Stimulated activated CD4-positive, alpha-beta T cell treated with anti-CD3 and anti-CD28 coated beads, TNF-alpha, amount 100 ng/mL, for 1 hour (primary cell): ENCODE measurements around the gene TEX28.
"Not testable (repeated sequence)": the region's sequence is repeated elsewhere in the genome, so short reads cannot be mapped to it uniquely, and the experiment has no call there.

Experiments
- DNase-seq, 3 donors: peaks; one replicate each; pipeline ENCODE4 v3.0.0-alpha.2; 2020; ENCODE audit warnings: low read depth in 3 of 3, low spot score in 1 of 3

TEX28 gene, protein sequence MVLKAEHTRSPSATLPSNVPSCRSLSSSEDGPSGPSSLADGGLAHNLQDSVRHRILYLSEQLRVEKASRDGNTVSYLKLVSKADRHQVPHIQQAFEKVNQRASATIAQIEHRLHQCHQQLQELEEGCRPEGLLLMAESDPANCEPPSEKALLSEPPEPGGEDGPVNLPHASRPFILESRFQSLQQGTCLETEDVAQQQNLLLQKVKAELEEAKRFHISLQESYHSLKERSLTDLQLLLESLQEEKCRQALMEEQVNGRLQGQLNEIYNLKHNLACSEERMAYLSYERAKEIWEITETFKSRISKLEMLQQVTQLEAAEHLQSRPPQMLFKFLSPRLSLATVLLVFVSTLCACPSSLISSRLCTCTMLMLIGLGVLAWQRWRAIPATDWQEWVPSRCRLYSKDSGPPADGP

DNA sequence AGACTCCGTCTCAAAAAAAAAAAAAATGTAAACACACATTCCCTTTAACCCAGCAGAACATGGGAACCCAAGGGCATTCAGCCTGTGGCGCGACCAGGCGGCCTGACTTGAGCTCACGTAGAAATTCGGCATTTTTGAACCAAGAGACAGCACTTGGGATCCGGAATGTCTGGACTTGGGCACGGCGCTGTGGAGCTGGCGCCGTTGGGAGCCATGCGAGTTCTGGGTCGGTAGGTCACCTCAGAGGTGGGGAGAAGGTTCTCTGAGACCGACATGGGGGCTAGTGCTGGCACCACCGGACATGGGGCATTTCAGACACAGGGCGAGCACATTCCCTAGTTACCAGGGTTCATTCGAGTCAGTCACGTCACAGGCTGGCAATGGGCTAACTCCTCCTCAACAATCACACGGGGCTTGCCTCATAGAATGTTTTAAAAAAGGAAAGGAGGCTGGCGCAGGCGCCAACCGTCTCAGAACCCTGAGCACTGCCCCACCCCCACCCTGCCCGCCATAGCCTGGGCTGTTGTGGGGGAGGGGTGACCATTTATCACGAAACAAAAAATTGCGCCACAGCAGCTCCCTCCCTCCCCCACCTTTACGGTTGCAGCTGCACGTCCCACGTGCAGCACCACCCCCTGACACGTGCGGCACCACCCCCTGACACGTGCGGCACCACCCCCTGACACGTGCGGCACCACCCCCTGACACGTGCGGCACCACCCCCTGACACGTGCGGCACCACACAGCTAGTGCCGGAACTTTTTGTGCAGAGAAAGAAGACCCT lies at the start of gene TEX28:
TSS of gene TEX28 (minus strand) at position 334 of the 784 bp plus-strand sequence. CDS start 3,007 bp downstream, outside the sequence.
- DNase-seq, result no peak

DNA sequence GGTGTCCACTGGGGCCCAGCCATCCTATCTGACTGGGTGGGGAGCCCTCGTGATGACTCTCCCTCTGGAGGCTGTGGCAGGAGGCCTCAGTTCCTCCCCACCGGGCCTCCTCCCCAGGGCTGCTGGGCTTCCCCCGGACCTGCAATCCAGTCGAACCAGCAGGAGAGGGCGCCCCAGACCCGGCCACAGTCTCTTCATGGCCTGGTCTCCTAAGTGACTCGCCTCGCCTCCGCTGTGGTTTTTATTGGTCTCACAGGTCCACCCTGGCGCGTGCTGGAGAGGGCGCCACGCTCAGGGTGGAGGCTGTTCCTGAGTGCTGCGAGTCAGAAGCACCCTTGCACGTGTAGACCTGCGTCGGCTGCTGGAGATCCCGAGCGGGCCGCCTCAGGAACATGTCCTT lies 48.7 kb upstream of the TEX28 start:
- not testable (repeated sequence) for DNase-seq

DNA sequence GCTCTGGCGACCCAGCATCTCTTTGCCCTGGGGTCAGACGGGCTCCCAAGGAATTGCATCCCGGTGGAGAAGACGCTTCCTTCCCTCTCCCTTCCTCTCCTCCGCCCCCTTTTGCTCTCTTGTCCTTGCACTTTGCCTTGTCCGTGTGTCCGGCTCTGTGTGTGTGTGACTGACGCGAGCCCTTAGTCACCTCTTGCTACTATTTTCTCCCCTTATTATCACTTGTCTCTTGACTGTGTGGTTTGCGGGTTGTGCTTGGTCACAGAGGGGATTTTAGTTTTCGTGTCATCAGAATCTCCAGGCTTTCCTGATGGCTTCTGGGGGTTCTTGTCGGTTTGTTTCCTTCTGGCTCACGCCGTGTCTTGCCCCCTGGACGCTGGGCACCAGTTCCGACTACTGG lies 48.1 kb upstream of the TEX28 start:
- not testable (repeated sequence) for DNase-seq

DNA sequence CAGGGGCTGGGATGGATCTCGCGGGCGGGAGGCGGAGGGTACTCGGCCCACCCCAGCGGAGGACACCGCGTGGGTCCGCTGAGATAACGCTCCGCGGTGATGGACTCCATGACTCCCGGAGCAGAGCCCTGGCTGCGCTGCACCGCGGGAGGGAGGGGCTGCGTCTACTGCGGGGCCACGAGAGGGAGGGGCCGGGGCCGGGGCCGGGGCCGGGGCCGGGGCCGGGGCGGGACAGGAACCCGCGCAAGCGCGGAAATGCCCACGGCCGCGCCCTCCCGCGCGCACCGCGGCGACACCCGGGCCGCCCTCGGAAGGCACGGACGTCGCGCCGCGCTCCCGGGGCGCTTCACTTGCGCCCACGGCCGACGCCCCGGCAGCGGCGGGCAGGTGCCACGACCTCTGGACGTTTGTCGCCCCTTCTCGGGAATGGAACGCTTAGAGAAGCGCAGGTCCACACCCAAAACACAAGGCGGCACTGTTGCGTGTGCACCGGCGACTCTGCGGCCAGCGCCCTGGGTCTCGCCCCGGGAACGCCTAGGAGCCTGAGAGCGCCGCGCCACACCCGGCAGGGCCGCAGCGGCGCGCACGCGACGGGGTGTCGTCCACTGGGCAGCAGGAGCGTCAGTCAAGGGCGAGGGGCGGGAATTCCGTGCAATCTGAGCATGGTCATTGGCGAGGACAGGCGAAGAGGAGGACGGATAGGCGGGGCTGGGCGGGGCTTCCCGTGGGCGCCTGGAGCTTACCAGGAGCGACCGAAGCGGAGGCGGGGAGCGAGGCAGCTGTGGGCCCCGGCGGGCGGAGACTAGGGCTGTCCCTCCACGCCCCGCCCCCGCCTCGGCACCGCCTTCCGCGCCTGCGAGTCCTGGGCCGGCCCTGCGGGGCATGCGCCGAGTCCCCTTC lies 46.7 kb upstream of the TEX28 start:
- DNase-seq, result not testable (repeated sequence)

DNA sequence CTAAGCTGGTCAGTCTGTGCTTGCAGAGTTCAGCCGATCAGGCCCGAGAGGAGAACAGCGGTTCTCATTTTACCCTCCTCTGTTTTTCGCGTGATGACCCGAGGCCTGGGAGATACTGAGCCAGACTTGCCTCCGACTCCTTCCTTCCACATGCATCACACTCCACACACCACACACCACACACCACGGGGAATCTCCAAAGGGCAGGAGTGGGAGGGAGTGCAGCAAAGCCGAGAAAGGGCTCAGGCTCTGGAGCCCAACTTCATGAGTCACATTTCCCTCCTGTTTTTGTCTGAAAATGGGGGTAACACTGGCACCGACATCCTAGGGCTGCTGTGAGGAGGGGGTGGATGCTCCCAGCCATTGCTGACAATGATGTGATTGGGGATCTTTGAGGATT lies 39.6 kb upstream of the TEX28 start:
- no peak for DNase-seq

DNA sequence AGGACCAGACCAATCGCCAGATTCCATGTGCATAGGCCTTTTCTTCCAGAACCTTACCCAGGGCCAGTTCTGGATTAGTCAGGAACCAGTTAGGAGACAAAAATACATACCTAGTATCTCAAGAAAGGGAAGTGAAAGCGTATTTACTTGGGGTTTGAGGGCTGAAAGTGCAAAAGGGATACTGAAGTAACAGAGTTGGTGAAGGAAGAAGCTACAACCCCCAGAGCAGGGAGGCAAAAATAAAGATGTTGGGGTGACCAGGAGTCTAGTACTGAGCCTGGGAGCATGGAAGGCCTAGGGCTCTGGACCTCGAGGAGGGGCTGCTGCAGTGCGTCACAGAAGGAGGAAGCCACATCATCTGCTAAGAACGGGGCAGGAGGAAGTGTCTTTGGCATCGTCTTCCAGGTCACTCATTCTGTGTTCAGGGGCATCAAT lies 38.9 kb upstream of the TEX28 start:
- no peak for DNase-seq

DNA sequence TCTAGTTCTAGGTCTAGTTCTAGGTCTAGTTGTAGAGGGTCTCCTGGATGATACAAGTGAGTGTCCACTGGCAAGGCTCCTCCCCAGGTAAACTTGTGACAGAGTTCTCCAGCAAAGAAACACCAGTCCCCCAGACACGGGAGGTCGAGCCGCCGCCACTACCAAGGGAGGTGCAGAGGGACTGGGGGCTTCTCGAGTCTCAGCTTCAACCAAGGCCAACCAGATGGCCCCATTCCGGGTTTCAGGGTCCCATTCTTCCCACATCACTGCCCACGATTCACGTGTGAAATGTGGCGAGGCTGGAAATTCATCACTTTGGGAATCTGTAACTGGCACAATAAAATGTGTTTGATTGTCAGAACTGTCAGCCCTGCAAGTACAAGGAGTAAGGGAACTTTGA lies 38.2 kb upstream of the TEX28 start:
- DNase-seq, result no peak

DNA sequence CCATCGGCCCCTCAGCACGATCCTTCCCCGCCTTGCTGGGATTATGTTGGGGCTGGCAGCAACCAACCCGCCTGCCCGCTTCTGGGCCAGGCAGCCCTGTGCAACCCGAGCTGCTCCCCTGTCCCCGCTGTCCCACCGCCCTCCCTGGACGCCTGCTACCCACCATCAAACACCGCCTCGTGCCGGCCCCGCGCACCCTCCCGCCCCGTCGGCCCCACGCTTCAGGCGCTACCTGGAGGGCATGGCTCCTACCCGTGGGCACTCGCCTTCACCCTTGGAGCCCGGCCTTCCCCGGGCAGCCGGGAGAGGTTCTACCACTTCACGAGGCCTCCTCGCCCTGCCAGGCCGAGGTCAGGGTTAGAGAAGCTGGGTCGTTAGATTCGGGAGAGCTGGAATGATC lies 37.6 kb upstream of the TEX28 start:
- DNase-seq, result no peak

DNA sequence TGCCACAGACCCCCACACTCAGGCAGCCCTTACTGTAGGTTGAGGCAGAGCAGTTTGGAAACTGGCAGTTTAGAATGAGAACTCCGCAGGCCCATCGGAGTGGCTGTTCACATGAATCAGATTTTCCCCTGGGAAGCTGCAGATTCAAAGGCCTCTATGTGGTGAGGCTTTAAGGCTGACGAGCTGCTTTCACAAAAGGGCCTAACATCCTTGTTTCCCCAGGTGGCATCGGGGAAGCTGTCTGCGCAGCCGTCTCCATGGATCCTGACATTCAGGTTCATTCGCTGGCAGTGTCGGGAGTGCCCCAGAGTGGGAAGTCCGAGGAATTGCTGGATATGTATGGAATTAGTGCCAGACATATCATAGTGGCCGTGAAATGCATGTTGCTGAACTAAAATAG lies 34.4 kb upstream of the TEX28 start:
- DNase-seq, result no peak

DNA sequence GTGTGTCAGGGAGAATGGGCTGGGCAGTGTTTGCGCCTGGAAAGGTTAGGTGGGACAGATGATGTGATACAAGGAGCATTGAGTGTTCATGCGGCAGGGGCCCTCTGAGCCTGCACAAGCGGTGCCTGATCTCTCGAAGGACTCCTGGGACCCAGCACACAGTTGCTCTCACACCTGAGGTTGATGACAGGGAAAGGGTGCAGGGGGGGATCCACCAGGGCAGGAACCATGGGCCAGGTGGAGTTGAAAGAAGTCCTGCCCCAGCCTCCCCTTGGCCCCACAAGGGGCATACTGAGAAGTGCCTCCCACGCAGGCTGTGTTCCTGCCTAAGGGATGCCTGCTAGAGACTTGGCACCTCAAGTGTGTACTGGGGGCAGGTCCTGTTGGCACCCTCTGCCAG lies 33.7 kb upstream of the TEX28 start:
- no peak for DNase-seq

DNA sequence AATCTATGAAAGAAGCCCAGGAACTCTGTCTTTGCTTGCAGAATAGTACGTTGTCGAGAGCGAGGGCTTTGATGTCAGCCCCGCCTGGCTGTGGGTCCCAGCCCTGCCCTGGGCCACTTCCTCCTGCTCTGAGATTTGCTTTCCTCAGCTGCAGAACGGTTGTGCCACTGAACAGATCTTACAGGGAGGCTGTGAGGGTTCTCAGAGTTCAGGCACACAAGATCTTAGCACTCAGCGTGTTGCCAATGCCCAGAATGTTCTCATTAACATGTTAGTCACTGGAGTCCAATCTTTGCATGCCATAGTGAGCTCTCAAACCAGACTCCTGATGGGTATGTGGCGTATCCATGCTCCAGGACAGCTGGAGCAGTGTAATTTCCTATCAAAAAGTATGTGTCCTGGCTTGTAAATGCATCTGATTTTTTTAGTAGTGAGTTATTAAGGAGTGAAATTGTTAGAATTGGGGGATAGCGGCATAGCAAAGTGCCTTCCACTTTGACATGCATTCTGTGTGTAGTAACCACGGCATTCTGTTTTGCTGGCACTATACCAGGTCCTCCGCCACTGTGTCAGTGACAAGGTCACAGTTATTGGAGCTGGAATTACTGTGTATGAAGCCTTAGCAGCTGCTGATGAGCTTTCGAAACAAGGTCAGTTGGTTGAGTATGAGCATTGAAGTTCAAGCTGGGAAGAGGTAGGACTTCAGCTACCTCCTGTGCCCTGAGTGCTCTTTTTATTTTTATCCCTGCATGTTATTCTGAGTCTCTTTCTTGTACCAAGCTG lies 32.3 kb upstream of the TEX28 start:
- DNase-seq, result no peak

DNA sequence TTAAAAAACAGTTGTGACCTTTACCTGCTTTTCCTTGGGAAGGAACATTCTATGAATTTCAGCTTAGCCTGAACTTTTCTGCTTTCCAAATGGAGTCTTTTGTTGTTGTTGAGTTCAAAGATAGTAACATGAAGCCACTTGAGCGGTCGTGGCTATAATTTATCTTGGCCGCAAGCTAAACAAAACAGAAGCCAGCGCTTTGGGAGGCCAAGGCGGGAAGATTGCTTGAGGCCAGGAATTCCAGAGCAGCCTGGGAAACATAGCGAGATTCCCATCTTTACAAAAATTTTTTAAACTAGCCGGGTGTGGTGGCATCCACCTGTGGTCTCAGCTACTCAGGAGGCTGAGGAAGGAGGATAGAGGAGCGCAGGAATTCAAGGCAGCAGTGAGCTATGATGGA lies 30.6 kb upstream of the TEX28 start:
- no peak for DNase-seq

DNA sequence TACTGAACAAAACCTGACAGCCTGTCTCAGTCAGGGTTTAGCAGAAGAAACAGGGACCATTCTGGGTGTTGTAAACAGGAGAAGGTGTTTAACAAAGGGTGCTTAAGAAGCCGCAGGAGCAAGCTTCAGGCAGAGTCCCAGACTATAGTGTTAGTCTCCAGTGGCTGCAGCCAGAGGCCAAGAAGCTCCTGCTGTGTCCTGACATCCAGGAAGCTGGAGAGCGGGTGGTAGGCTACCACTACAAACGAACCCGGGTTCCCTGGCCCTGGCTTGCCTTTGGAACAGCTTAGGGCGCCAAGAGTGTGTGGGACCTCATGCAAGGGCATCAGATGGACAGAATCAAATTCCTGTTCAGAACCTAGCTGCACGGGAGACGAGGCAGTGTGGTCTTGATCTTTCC lies 28.6 kb upstream of the TEX28 start:
- no peak for DNase-seq

DNA sequence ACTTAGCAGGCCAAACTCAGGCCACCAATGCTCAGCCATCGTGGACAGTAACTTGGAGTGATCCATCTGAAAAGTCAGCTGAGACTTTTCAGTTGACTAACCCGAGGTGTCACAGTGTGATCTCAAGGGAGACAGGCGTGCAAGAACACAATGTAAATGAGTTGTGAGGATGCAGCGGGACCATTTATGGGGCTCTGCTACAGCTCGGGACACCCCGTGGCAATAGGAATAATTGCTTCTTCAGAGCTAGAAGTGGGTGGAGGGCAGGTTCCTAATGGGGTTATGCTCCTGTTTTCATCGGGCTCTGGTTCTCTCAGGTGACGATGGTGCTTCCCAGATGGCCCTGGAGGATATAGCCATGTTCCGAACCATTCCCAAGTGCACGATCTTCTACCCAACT lies 28.0 kb upstream of the TEX28 start:
- DNase-seq, result no peak

DNA sequence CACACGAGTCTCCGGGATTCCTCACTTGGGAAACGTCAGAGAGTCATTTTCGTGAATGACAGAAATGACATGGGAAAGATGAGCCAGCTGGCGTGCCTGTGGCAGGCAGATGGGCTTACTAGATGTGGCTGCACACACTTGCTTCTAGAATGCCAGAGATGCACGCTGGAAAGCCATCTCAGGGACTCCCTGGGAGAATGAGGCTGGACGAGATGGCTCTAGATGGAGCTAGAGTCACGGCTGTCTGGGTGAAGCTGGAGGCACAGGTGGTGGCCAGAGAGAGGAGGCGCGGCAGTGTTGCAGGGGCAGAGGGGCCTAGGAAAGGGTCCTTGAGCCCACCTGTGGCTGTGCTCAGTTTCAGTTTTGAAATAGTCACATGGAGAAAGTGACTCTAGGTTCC lies 26.7 kb upstream of the TEX28 start:
- no peak for DNase-seq

DNA sequence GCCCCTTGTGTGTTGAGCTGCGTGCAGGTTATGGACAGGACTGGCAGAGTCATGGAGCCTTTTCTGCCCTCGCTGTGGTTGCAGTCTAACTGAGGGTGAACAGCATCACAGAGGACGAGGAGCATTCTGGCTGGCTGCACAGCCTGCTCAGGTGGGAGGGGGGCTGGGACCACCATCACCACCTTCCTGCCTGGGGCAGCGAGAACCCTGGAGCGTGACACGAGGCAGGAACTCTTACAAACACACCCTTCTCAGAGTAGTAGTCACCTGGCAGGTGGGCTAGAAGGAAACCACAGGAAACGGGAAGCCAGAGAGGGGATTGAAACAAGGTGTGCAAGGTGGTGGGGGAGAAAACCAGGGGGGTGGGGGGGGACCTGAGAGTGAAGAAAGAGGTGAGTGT lies 26.2 kb upstream of the TEX28 start:
- DNase-seq, result no peak

DNA sequence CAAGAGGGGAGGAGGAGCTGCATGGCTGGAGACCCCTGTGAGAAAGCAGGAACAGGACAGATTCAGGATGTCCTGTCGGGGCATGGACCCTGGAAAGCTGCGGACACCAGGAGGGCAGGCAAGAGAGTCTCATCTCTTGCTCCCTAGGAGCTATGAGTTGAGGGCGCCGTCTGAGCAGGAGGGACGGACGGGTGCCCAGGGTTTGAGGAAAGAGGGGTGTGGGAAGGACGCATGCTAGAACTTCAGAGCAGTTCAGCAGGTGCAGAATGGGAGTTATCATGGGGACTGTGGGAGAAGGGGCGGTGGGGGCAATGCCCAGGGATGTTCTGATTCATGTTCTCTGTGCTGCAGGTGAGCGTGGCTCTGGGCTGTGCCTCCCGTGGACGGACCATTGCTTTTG lies 25.5 kb upstream of the TEX28 start:
- DNase-seq, result no peak

DNA sequence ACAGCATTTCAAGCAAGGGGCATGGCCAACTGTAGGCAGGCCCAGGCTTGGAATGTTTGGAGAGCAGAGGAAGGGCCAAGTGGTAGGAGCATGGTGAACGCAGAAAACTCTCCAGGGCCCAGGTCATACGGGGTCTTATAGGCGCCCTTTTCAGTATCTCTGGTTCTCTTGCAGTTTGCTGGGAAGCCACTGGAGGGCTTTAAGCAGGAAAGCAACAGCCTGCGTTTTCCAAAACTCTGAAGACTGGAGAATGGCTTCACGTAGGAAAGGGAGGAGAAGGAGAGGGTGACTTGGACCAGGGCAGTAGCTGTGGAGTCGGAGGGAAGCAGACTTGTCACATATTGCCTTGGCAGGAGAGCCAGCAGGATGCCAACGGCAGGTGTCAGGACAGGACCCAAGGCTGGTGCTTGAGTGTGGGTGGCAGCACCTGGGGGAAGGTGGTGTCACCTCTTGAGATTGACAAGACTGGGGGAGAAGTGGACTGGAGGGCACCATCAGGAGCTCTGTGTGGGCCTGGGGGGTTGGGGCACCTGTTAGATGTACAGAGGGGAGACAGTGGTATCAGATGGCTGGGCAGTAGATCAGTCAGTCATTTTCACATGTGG lies 22.6 kb upstream of the TEX28 start:
- no peak for DNase-seq

DNA sequence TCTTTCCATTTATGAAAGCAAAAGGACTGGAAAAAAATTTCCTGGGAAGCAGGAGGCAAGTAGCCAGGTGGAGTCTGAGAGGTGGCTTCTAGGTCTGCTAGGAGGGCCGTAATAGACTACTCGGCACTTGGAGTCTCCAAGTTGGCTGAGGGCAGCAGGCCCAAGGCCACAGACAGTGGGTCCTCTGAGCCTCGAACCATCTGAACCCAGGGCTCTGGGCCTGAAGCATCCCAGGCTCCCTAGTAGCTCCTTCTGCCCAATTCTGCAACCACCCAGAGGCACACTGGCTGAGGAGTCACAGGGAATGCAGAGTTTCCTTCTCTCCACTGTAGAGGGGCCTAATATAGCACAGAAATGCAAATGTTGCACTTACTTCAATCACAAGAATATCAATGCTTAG lies 20.5 kb upstream of the TEX28 start:
- no peak for DNase-seq

DNA sequence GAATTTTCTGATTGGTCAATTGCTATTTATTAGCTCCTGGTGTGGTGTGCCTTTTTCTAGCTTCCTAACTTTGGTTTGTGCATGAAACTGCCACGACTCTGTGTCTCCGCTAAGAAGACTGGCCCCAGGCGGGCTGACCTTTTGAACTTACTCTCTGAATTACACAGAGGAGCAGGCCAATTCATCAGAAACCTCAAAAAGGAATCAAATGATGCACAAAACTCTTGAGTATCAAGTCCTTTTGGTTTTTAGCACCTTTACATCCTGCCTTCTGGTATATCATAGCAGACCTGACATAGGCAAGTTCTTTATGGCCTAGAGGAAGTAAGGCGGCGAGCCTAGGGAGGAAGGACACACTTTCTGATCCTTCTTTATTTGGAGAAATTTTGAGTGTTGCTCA lies 18.2 kb upstream of the TEX28 start:
- DNase-seq, result no peak
